HepG2 (cell line): Measurements from ENCODE around the gene PRKAG1. TPM values are rescaled to one million over a fixed set of nuclear protein-coding genes. Genes with fewer than 3 reads are reported as not detected.

ENCODE experiments used
- CEBPB ChIP-seq: IDR thresholded peaks from 2 replicates; pipeline ENCODE4 v1.6.1; 2011; ENCODE audit warnings: low read depth, low read length, improper control_type of control experiment, borderline replicate concordance
- CHD4 ChIP-seq: fragments of 200-600 bp; sonication (generic); IDR thresholded peaks from 2 replicates; pipeline ENCODE4 v1.7.0; 2017; ENCODE audit warnings: mild to moderate bottlenecking, low read length, borderline replicate concordance
- DR1 ChIP-seq: sonication (generic); formaldehyde crosslinking; IDR thresholded peaks from 2 replicates; pipeline ENCODE4 v1.8.0; 2021; ENCODE audit warnings: mild to moderate bottlenecking, missing genetic modification reagents, inconsistent platforms
- EEA1 ChIP-seq: sonication (generic); formaldehyde crosslinking; IDR thresholded peaks from 2 replicates; pipeline ENCODE4 v1.5.1; 2020; ENCODE audit warnings: mild to moderate bottlenecking, missing genetic modification reagents, borderline replicate concordance
- HOXA7 ChIP-seq: sonication (generic); formaldehyde crosslinking; IDR thresholded peaks from 2 replicates; pipeline ENCODE4 v1.8.1; 2022; ENCODE audit warnings: mild to moderate bottlenecking, missing genetic modification reagents, moderate library complexity
- MAFK ChIP-seq, 2 experiments: IDR thresholded peaks in 1 of 2; conservative IDR thresholded peaks in 1 of 2; 2 replicates each; pipeline ENCODE4 v1.6.1; 2011; ENCODE audit warnings: improper control_type of control experiment in 2 of 2, low read length in 2 of 2
- MEIS1 ChIP-seq: sonication (generic); formaldehyde crosslinking; IDR thresholded peaks from 2 replicates; pipeline ENCODE4 v1.9.0; 2021; ENCODE audit warnings: mild to moderate bottlenecking, missing genetic modification reagents, moderate library complexity, borderline replicate concordance
- NFE2L1 ChIP-seq: sonication (generic); formaldehyde crosslinking; IDR thresholded peaks from 2 replicates; pipeline ENCODE4 v1.4.0; 2020; ENCODE audit warnings: missing genetic modification reagents, mild to moderate bottlenecking, borderline replicate concordance
- PHF8 ChIP-seq: sonication (generic); formaldehyde crosslinking; IDR thresholded peaks from 2 replicates; pipeline ENCODE4 v1.5.0; 2020; ENCODE audit warnings: missing genetic modification reagents
- SNRNP70 ChIP-seq: fragments of 200-400 bp; formaldehyde crosslinking; IDR thresholded peaks from 2 replicates; pipeline ENCODE4 v1.6.1; 2017; ENCODE audit warnings: mild to moderate bottlenecking, low read depth, low read length, moderate library complexity
- SUZ12 ChIP-seq: fragments of 150-350 bp; IDR thresholded peaks from 2 replicates; pipeline ENCODE4 v1.6.1; 2014; ENCODE audit warnings: low read depth, low read length
- TGIF2 ChIP-seq: IDR thresholded peaks from 2 replicates; pipeline ENCODE4 v1.6.1; 2016; ENCODE audit warnings: control low read depth, missing compliant biosample characterization
- TMF1 ChIP-seq: sonication (generic); formaldehyde crosslinking; IDR thresholded peaks from 2 replicates; pipeline ENCODE4 v1.8.1; 2022; ENCODE audit warnings: low read depth, missing genetic modification reagents
- ZFP82 ChIP-seq: sonication (generic); formaldehyde crosslinking; IDR thresholded peaks from 2 replicates; pipeline ENCODE4 v1.5.1; 2020; ENCODE audit warnings: mild to moderate bottlenecking, missing genetic modification reagents, borderline replicate concordance
- ZNF232 ChIP-seq: sonication (generic); formaldehyde crosslinking; IDR thresholded peaks from 2 replicates; pipeline ENCODE4 v1.4.0; 2020; ENCODE audit warnings: missing genetic modification reagents, borderline replicate concordance
- ZNF7 ChIP-seq: IDR thresholded peaks from 2 replicates; pipeline ENCODE4 v1.6.1; 2016; ENCODE audit warnings: missing biosample characterization, missing genetic modification reagents
- ZNF850 ChIP-seq: sonication (generic); formaldehyde crosslinking; conservative IDR thresholded peaks from 2 replicates; pipeline ENCODE4 v1.9.0; 2021; ENCODE audit warnings: mild to moderate bottlenecking, missing genetic modification reagents
- polyA plus RNA-seq, 8 experiments: library from polyadenylated mRNA; depleted of rRNA in 3 of 8; stranded (reverse) in 7 of 8; unstranded in 1 of 8; fragments of >200 nt; fragmentation: Illumina TruSeq in 4 of 8; extraction: Trizol in 4 of 8; gene quantifications; 2 replicates each; pipeline versions ENCODE4 v1.2.1 to v1.2.3, GENCODE V29; 2011 to 2016; ENCODE audit warnings: low read depth in 4 of 8, missing spikeins in 1 of 8, mixed read lengths in 1 of 8; ENCODE audit not compliant: insufficient read depth in 1 of 8
- total RNA-seq, 5 experiments: library from RNA; depleted of rRNA; stranded (reverse); fragments of >200 nt; fragmentation: Illumina TruSeq; extraction: Trizol; gene quantifications; 2 replicates each; pipeline ENCODE4 v1.2.3, GENCODE V29; 2016; ENCODE audit warnings: low read depth in 1 of 5
- TF ChIP-seq, protein P1 (sequence below): sonication (generic); formaldehyde crosslinking; IDR thresholded peaks from 2 replicates; pipeline ENCODE4 v1.8.1; 2023; ENCODE audit warnings: missing genetic modification reagents, inconsistent platforms, borderline replicate concordance
- TF ChIP-seq, protein P2 (sequence below): sonication (generic); formaldehyde crosslinking; IDR thresholded peaks from 2 replicates; pipeline ENCODE4 v1.4.0; 2020; ENCODE audit warnings: mild to moderate bottlenecking, missing genetic modification reagents
- TF ChIP-seq, protein P3 (sequence below): sonication (generic); formaldehyde crosslinking; IDR thresholded peaks from 2 replicates; pipeline ENCODE4 v1.4.0; 2020; ENCODE audit warnings: missing genetic modification reagents, low read depth, mild to moderate bottlenecking, borderline replicate concordance
- TF ChIP-seq, protein P4 (sequence below): IDR thresholded peaks from 2 replicates; pipeline ENCODE4 v1.6.1; 2016; ENCODE audit warnings: missing compliant biosample characterization, missing genetic modification reagents, borderline replicate concordance

Gene PRKAG1
- total and polyA plus RNA-seq, 2 of the 13 experiments (the other 11 are each of a cell fraction or from before 2014, with no cell fraction given) = 26.1 to 32.8 TPM

DNA sequence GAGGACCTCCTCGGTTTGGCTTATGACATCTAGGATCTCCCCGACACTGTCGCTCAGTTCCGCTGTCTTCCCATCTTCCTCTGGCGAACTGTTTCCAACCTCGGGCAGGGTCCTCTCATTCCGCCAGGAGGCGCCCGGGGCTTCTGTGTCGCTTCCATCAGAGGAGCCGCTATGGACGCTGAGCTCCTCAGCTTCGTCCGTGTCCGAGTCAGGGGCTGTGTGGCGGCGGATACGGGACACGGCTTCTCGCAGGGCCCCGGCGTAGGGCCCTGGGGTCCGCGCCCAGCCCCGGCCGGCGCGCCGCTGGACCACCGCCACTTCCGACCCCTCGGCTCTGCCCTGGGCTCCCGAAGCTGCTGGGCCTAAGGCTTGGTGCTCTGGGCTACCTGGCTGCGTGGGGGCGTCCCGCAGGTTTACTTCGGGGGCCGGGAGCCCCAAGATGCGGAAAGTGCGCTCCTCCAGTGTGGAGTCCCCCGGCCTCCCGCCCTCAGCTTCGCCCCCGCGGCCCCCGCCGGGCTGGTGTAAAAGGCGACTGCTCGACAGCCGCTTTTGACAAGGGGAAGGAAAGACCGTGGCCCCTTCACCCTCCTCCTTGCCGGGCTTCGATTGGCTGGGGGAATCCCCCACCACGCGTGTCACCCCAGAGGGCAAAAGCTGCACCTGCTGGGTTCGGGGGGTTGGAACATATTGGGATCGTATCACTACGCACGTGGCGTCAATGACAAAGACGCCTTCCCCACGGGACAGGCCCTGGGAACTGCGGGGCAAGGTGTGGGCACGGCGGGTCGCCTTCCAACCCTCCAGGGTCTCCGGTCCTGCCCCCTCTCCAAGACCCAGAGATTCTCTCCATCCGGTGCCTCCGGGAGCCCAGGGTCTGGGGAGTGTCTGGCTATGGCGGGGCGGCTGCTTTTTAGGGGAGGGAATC, 21.5 kb downstream of the PRKAG1 start (continued):
- TF ChIP-seq DR1 (no peak), CEBPB (no peak), TGIF2 (CRISPR knock-in tag) (no peak), ZNF232 (CRISPR knock-in tag) (no peak), TMF1 (CRISPR knock-in tag) (no peak), ZNF850 (no peak), PHF8 (CRISPR knock-in tag) (no peak), ZFP82 (no peak), ZNF7 (CRISPR knock-in tag) (no peak), SUZ12 (no peak), HOXA7 (CRISPR knock-in tag) (no peak), SNRNP70 (no peak), MAFK (conservative IDR thresholded peaks at IDR 0.05 in 1 of 2, IDR thresholded peaks at IDR 0.05 in 1 of 2; ENCODE audit: low read length in 2 of 2) (no peak), EEA1 (CRISPR knock-in tag) (no peak), MEIS1 (CRISPR knock-in tag) (0 out of 2 replicates have a peak, but pooled peaks have one; percentile 24), NFE2L1 (CRISPR knock-in tag) (no peak), CHD4 (no peak)
- TF ChIP-seq, protein P1, sequence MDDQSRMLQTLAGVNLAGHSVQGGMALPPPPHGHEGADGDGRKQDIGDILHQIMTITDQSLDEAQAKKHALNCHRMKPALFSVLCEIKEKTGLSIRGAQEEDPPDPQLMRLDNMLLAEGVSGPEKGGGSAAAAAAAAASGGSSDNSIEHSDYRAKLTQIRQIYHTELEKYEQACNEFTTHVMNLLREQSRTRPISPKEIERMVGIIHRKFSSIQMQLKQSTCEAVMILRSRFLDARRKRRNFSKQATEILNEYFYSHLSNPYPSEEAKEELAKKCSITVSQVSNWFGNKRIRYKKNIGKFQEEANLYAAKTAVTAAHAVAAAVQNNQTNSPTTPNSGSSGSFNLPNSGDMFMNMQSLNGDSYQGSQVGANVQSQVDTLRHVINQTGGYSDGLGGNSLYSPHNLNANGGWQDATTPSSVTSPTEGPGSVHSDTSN (CRISPR knock-in tag) = no peak
- TF ChIP-seq, protein P2, sequence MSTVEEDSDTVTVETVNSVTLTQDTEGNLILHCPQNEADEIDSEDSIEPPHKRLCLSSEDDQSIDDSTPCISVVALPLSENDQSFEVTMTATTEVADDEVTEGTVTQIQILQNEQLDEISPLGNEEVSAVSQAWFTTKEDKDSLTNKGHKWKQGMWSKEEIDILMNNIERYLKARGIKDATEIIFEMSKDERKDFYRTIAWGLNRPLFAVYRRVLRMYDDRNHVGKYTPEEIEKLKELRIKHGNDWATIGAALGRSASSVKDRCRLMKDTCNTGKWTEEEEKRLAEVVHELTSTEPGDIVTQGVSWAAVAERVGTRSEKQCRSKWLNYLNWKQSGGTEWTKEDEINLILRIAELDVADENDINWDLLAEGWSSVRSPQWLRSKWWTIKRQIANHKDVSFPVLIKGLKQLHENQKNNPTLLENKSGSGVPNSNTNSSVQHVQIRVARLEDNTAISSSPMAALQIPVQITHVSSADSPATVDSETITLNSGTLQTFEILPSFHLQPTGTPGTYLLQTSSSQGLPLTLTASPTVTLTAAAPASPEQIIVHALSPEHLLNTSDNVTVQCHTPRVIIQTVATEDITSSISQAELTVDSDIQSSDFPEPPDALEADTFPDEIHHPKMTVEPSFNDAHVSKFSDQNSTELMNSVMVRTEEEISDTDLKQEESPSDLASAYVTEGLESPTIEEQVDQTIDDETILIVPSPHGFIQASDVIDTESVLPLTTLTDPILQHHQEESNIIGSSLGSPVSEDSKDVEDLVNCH (CRISPR knock-in tag) = no peak
- TF ChIP-seq, protein P3, sequence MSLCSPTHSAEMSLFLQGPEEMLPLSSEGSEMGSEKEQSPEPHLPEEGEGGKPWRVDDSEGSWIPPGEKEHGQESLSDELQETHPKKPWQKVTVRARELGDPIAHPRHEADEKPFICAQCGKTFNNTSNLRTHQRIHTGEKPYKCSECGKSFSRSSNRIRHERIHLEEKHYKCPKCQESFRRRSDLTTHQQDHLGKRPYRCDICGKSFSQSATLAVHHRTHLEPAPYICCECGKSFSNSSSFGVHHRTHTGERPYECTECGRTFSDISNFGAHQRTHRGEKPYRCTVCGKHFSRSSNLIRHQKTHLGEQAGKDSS (CRISPR knock-in tag) = no peak
- TF ChIP-seq, protein P4, sequence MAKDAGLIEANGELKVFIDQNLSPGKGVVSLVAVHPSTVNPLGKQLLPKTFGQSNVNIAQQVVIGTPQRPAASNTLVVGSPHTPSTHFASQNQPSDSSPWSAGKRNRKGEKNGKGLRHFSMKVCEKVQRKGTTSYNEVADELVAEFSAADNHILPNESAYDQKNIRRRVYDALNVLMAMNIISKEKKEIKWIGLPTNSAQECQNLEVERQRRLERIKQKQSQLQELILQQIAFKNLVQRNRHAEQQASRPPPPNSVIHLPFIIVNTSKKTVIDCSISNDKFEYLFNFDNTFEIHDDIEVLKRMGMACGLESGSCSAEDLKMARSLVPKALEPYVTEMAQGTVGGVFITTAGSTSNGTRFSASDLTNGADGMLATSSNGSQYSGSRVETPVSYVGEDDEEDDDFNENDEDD (CRISPR knock-in tag) = no peak
